CD4-positive, alpha-beta T cell (primary cell): ENCODE measurements around the gene CHRNG. TPM values are rescaled to one million over a fixed set of nuclear protein-coding genes. Genes with fewer than 3 reads are reported as not detected.

Experiments
- ATAC-seq: fragments of 200-7000 bp; cut with Tn5 transposase; one replicate; pipeline ENCODE4 v1.10.0; 2022; ENCODE audit warnings: mild to moderate bottlenecking; ENCODE audit not compliant: poor library complexity
- CTCF ChIA-PET: fragments of 350-600 bp; sonication (Branson Sonifier 250); formaldehyde crosslinking; loops from one replicate; lab custom pipeline; 2021; ENCODE audit warnings: antibody characterized with exemption, inconsistent platforms; lab: Charles Lee
- POLR2A ChIA-PET: fragments of 350-600 bp; sonication (Branson Sonifier 250); formaldehyde crosslinking; loops from one replicate; lab custom pipeline; 2021; ENCODE audit warnings: antibody characterized with exemption, inconsistent platforms; lab: Charles Lee
- DNase-seq, 14 experiments: peaks; one replicate each; pipeline ENCODE4 v3.0.0-alpha.2; 2013 to 2020; ENCODE audit warnings: mixed read lengths in 2 of 14
- H3K27ac ChIP-seq, 2 donors: one replicate each; pipeline versions ENCODE4 v1.5.1 to v1.7.0; 2013; ENCODE audit warnings: low read length in 2 of 2, low read depth in 1 of 2, mild to moderate bottlenecking in 1 of 2
- H3K27me3 ChIP-seq, 2 experiments: 1 replicate in 1 of 2; 2 replicates in 1 of 2; pipeline versions ENCODE4 v1.6.1 to v1.7.0; 2013; ENCODE audit warnings: low read length in 2 of 2, control low read depth in 1 of 2, mild to moderate bottlenecking in 1 of 2, moderate library complexity in 1 of 2; ENCODE audit not compliant: insufficient read depth in 2 of 2, control insufficient read depth in 1 of 2
- H3K36me3 ChIP-seq: one replicate; pipeline ENCODE4 v1.6.1; 2013; ENCODE audit warnings: low read length, control low read depth; ENCODE audit not compliant: insufficient read depth
- H3K4me1 ChIP-seq: one replicate; pipeline ENCODE4 v1.6.1; 2013; ENCODE audit warnings: low read length, control low read depth; ENCODE audit not compliant: insufficient read depth
- H3K4me3 ChIP-seq: one replicate; pipeline ENCODE4 v1.5.1; 2013; ENCODE audit warnings: mild to moderate bottlenecking, low read length, moderate library complexity
- H3K9me3 ChIP-seq, 2 experiments: 1 replicate in 1 of 2; 2 replicates in 1 of 2; pipeline versions ENCODE4 v1.6.1 to v1.7.0; 2013; ENCODE audit warnings: low read length in 2 of 2, mild to moderate bottlenecking in 2 of 2, control low read depth in 1 of 2, moderate library complexity in 1 of 2; ENCODE audit not compliant: control insufficient read depth in 1 of 2, insufficient read depth in 1 of 2
- H3K27ac Mint-ChIP-seq: one replicate; pipeline ENCODE4 v1.8.0; 2020; ENCODE audit warnings: mixed read lengths
- H3K27me3 Mint-ChIP-seq: one replicate; pipeline ENCODE4 v1.8.0; 2021; ENCODE audit warnings: mixed read lengths
- H3K36me3 Mint-ChIP-seq: one replicate; pipeline ENCODE4 v1.8.0; 2021; ENCODE audit warnings: low read depth, mixed read lengths
- H3K4me1 Mint-ChIP-seq: one replicate; pipeline ENCODE4 v1.8.0; 2021; ENCODE audit warnings: low read depth, mixed read lengths
- H3K4me3 Mint-ChIP-seq: one replicate; pipeline ENCODE4 v1.8.0; 2020; ENCODE audit warnings: mild to moderate bottlenecking, mixed read lengths
- H3K9me3 Mint-ChIP-seq: one replicate; pipeline ENCODE4 v1.8.0; 2020; ENCODE audit warnings: mixed read lengths
- intact Hi-C, 2 experiments: fragments of 100-400 bp; cut with DNase I in 1 of 2; cut with micrococcal nuclease in 1 of 2; formaldehyde crosslinking; loops; one replicate each; pipeline versions ENCODE4 v1.15.1 to v1.9.0; 2023 to 2025; cut with DNase I, micrococcal nuclease
- total RNA-seq, 174 experiments: library from RNA in 2 of 174; stranded (reverse) in 2 of 174; gene quantifications; one replicate each; pipeline ENCODE4 v1.2.3 and lab custom pipeline; 2021 to 2026
- TF ChIP-seq, protein P1 (sequence below): fragments of 200-600 bp; IDR thresholded peaks from one replicate; pipeline ENCODE4 v1.8.0; 2022; ENCODE audit warnings: antibody characterized with exemption, mild to moderate bottlenecking

CHRNG gene
- total RNA-seq, 2 experiments from 2014 or later: not detected

- POLR2A ChIA-PET: interaction anchor here (0.6 kb wide), 1 partner anchor 936 kb away, joined by 3 read pairs; no protein-coding TSS in a partner anchor
- Histone ChIP-seq H3K27me3 (no peaks in the 10 kb centered on the region), H3K9me3 (no peaks in the 10 kb centered on the region), H3K4me3 (no peak overlapping the region), H3K36me3 (peaks cover 58% of the 10 kb centered on the region), H3K4me1 (no peaks in the 10 kb centered on the region), H3K27ac (no peak overlapping the region)
- CTCF ChIA-PET: no interaction called here
- DNase-seq (no peak), ATAC-seq (no peak)
- Mint-ChIP-seq H3K36me3 (peaks cover 79% of the 10 kb centered on the region), H3K27me3 (no peaks in the 10 kb centered on the region), H3K9me3 (no peaks in the 10 kb centered on the region), H3K4me3 (no peak overlapping the region), H3K27ac (no peak overlapping the region), H3K4me1 (no peaks in the 10 kb centered on the region)
- intact Hi-C loops: no loop called here
- TF ChIP-seq, protein P1, sequence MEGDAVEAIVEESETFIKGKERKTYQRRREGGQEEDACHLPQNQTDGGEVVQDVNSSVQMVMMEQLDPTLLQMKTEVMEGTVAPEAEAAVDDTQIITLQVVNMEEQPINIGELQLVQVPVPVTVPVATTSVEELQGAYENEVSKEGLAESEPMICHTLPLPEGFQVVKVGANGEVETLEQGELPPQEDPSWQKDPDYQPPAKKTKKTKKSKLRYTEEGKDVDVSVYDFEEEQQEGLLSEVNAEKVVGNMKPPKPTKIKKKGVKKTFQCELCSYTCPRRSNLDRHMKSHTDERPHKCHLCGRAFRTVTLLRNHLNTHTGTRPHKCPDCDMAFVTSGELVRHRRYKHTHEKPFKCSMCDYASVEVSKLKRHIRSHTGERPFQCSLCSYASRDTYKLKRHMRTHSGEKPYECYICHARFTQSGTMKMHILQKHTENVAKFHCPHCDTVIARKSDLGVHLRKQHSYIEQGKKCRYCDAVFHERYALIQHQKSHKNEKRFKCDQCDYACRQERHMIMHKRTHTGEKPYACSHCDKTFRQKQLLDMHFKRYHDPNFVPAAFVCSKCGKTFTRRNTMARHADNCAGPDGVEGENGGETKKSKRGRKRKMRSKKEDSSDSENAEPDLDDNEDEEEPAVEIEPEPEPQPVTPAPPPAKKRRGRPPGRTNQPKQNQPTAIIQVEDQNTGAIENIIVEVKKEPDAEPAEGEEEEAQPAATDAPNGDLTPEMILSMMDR: no peak
Observed at GRCh38 chr2:232577841-232578240, 38.3 kb downstream of the CHRNG start.

DNA sequence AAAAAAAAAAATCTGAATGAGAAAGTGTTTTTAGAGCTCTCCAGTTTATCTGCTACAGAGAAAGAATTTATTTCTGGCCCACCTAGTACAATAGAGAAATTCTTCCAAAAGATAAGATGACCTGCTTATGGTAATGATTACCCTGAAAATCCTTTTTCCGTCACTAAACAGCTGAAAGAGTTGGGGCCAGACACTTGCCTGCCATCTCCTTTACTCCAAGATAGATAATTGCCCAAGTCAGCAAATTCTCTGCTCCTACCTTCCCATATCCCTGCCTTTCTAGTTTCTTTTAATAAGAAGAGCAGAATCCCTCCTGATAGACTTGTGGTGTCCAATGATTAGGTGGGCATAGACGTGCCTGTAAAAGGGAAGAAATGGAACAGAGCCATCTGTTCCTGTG, 39.1 kb downstream of the CHRNG start:
- CTCF ChIA-PET: no interaction called here
- POLR2A ChIA-PET: no interaction called here
- H3K9me3 Mint-ChIP-seq: no peaks in the 10 kb centered on the region
- TF ChIP-seq, protein P1: no peak
- intact Hi-C loops: no loop called here
- Histone ChIP-seq H3K27me3 (no peaks in the 10 kb centered on the region), H3K27ac (no peak overlapping the region), H3K4me3 (no peak overlapping the region), H3K9me3 (no peaks in the 10 kb centered on the region), H3K4me1 (no peaks in the 10 kb centered on the region), H3K36me3 (peaks cover 56% of the 10 kb centered on the region)
- H3K4me3 Mint-ChIP-seq: no peak overlapping the region
- no peaks in the 10 kb centered on the region for H3K4me1 Mint-ChIP-seq
- no peak overlapping the region for H3K27ac Mint-ChIP-seq
- no peak for ATAC-seq
- H3K27me3 Mint-ChIP-seq: no peaks in the 10 kb centered on the region
- H3K36me3 Mint-ChIP-seq: peaks cover 79% of the 10 kb centered on the region
- DNase-seq: no peak

GRCh38 chr2:232580648-232580981, 41.1 kb downstream of the CHRNG start:
- no peaks in the 10 kb centered on the region for H3K27me3 Mint-ChIP-seq
- H3K4me1 Mint-ChIP-seq: no peaks in the 10 kb centered on the region
- Histone ChIP-seq H3K9me3 (peaks cover 0 to 5% of the 10 kb centered on the region in 2 experiments), H3K36me3 (peaks cover 39% of the 10 kb centered on the region), H3K4me1 (no peaks in the 10 kb centered on the region), H3K27me3 (no peaks in the 10 kb centered on the region), H3K27ac (no peak overlapping the region), H3K4me3 (no peak overlapping the region)
- ChIA-PET POLR2A (interaction anchor here (1.4 kb wide), 1 partner anchor 30 kb away, joined by 3 read pairs; the partner anchor contains the start of genes EIF4E2 and TIGD1), CTCF (no interaction called here)
- DNase-seq (no peak), ATAC-seq (no peak)
- H3K27ac Mint-ChIP-seq: no peak overlapping the region
- H3K9me3 Mint-ChIP-seq: no peaks in the 10 kb centered on the region
- peaks cover 77% of the 10 kb centered on the region for H3K36me3 Mint-ChIP-seq
- intact Hi-C loops: no loop called here
- H3K4me3 Mint-ChIP-seq: no peak overlapping the region
- TF ChIP-seq, protein P1: no peak
